K562 (cell line): ENCODE data around the gene AGAP3. TPM values are rescaled to one million over a fixed set of nuclear protein-coding genes. Genes with fewer than 3 reads are reported as not detected.

Source experiments
- ATAC-seq: fragments of 200-7000 bp; cut with Tn5 transposase; 3 replicates; pipeline ENCODE4 v1.9.1; 2020; ENCODE audit warnings: moderate library complexity
- BruUV-seq: library from RNA; stranded (reverse); fragments of 400-500 nt; replicated peaks from 2 replicates; lab custom pipeline; 2021; lab: Mats Ljungman, UMichigan
- CTCF ChIA-PET: fragments of 300-600 bp; formaldehyde crosslinking; extraction: SDS; loops from one replicate; lab custom pipeline; 2021; ENCODE audit warnings: low intra/inter-chr PET ratio; lab: Yijun Ruan, JAX
- POLR2A ChIA-PET: fragments of 300-600, 350-650 bp; sonication (Branson Sonifier 250); formaldehyde crosslinking; extraction: SDS; loops from one replicate; lab custom pipeline; 2021; ENCODE audit warnings: antibody characterized with exemption, inconsistent platforms; lab: Yijun Ruan, JAX
- DNase-seq, 4 experiments: peaks; one replicate each; pipeline versions ENCODE4 v3.0.0 to v3.0.0-alpha.2; 2011 to 2018; ENCODE audit warnings: low spot score in 3 of 4, mixed read lengths in 3 of 4; ENCODE audit errors: extremely low read depth in 1 of 4
- FAIRE-seq: peaks from 2 replicates; lab custom pipeline; 2011; peaks lifted over from hg19 to GRCh38; lab: Jason Lieb, UNC
- H2AFZ ChIP-seq: 2 replicates; pipeline ENCODE4 v1.6.0; 2011; ENCODE audit warnings: low read depth, low read length, control low read depth, inconsistent platforms
- H3K27ac ChIP-seq: fragments of 200-600 bp; 3 replicates; pipeline ENCODE4 v1.8.0; 2011; ENCODE audit warnings: low read depth, mild to moderate bottlenecking, control low read depth, inconsistent platforms, low read length, moderate library complexity, mixed read lengths; ENCODE audit errors: extremely low read depth
- H3K27me3 ChIP-seq, 2 experiments: fragments of 300-600 bp in 1 of 2; 2 replicates in 1 of 2; 3 replicates in 1 of 2; pipeline versions ENCODE4 v1.6.0 to v1.8.0; 2011; ENCODE audit warnings: inconsistent platforms in 2 of 2, low read length in 2 of 2, mild to moderate bottlenecking in 1 of 2, mixed read lengths in 1 of 2, moderate library complexity in 1 of 2; ENCODE audit not compliant: control insufficient read depth in 2 of 2, insufficient read depth in 2 of 2
- H3K36me3 ChIP-seq: fragments of 300-600 bp; 3 replicates; pipeline ENCODE4 v1.8.0; 2011; ENCODE audit warnings: mild to moderate bottlenecking, low read length, inconsistent platforms; ENCODE audit not compliant: control insufficient read depth, insufficient read depth
- H3K4me1 ChIP-seq, 2 experiments: fragments of 200-600 bp in 1 of 2; replicated peaks in 1 of 2; 2 replicates in 1 of 2; 3 replicates in 1 of 2; pipeline versions ENCODE4 v1.5.1 to v1.8.0; 2011; ENCODE audit warnings: inconsistent platforms in 2 of 2, low read length in 2 of 2, mild to moderate bottlenecking in 1 of 2, mixed read lengths in 1 of 2, moderate library complexity in 1 of 2; ENCODE audit not compliant: control insufficient read depth in 2 of 2, insufficient read depth in 2 of 2
- H3K4me2 ChIP-seq: 2 replicates; pipeline ENCODE4 v1.6.1; 2011; ENCODE audit warnings: low read length, control low read depth, inconsistent platforms, mixed read lengths; ENCODE audit not compliant: insufficient read depth
- H3K4me3 ChIP-seq: fragments of 200-600 bp; sonication (generic), shearing (Covaris generic); 2 replicates; pipeline ENCODE4 v1.5.1; 2016; ENCODE audit warnings: control low read depth, inconsistent platforms
- H3K79me2 ChIP-seq: fragments of 200-600 bp; 3 replicates; pipeline ENCODE4 v1.8.0; 2011; ENCODE audit warnings: low read length, inconsistent platforms; ENCODE audit not compliant: control insufficient read depth, insufficient read depth
- H3K9ac ChIP-seq, 2 experiments: 2 replicates each; pipeline versions ENCODE4 v1.6.0 to v1.6.1; 2011; ENCODE audit warnings: low read depth in 2 of 2, low read length in 2 of 2, control low read depth in 1 of 2, inconsistent platforms in 1 of 2, mild to moderate bottlenecking in 1 of 2, mixed read lengths in 1 of 2; ENCODE audit not compliant: insufficient read depth in 1 of 2
- H3K9me1 ChIP-seq: one replicate; pipeline ENCODE4 v1.6.0; 2011; ENCODE audit warnings: inconsistent platforms, mild to moderate bottlenecking, low read length, moderate library complexity; ENCODE audit not compliant: control insufficient read depth, insufficient read depth
- H3K9me3 ChIP-seq: replicated peaks from 2 replicates; pipeline ENCODE4 v1.5.1; 2011; ENCODE audit warnings: low read depth, low read length, inconsistent platforms; ENCODE audit not compliant: control insufficient read depth, insufficient read depth
- H4K20me1 ChIP-seq: replicated peaks from 2 replicates; pipeline ENCODE4 v1.6.1; 2011; ENCODE audit warnings: low read length, inconsistent platforms, mixed read lengths; ENCODE audit not compliant: control insufficient read depth, insufficient read depth
- BCOR ChIP-seq: fragments of 450-650 bp; IDR thresholded peaks from 2 replicates; pipeline ENCODE4 v1.6.1; 2016
- ETV6 ChIP-seq, 3 experiments: fragments of 150-350 bp in 1 of 3; sonication (generic) in 1 of 3; formaldehyde crosslinking in 1 of 3; IDR thresholded peaks; 2 replicates each; pipeline versions ENCODE4 v1.6.1 to v1.8.0; 2014 to 2022; ENCODE audit warnings: borderline replicate concordance in 2 of 3, low read depth in 2 of 3, antibody characterized with exemption in 1 of 3, low read length in 1 of 3, mild to moderate bottlenecking in 1 of 3, missing genetic modification reagents in 1 of 3
- MTF1 ChIP-seq: fragments of 250-450 bp; sonication (Bioruptor Pico); IDR thresholded peaks from 2 replicates; pipeline ENCODE4 v1.9.0; 2021; ENCODE audit warnings: moderate library complexity, mild to moderate bottlenecking, inconsistent platforms, borderline replicate concordance
- SAFB ChIP-seq: fragments of 200-400 bp; formaldehyde crosslinking; IDR thresholded peaks from 2 replicates; pipeline ENCODE4 v1.6.1; 2017; ENCODE audit warnings: low read depth, low read length, borderline replicate concordance
- SAP30 ChIP-seq: fragments of 200-600 bp; sonication (generic); IDR thresholded peaks from 2 replicates; pipeline ENCODE4 v1.6.1; 2012; ENCODE audit warnings: borderline replicate concordance, low read depth, mild to moderate bottlenecking, moderate library complexity, low read length, control low read depth, inconsistent platforms; ENCODE audit not compliant: insufficient read depth, poor library complexity, severe bottlenecking
- SRSF1 ChIP-seq: fragments of 200-400 bp; formaldehyde crosslinking; IDR thresholded peaks from 2 replicates; pipeline ENCODE4 v1.6.1; 2017; ENCODE audit warnings: mild to moderate bottlenecking, low read depth, low read length, moderate library complexity
- TARDBP ChIP-seq: fragments of 450-650 bp; IDR thresholded peaks from 2 replicates; pipeline ENCODE4 v1.6.1; 2016
- YY1 ChIP-seq, 3 experiments: IDR thresholded peaks; 2 replicates each; pipeline ENCODE4 v1.6.1; 2011; ENCODE audit warnings: low read length in 2 of 3, mild to moderate bottlenecking in 2 of 3, moderate library complexity in 2 of 3, borderline replicate concordance in 1 of 3, control low read depth in 1 of 3, low read depth in 1 of 3; ENCODE audit not compliant: insufficient read depth in 3 of 3, insufficient replicate concordance in 2 of 3, control insufficient read depth in 1 of 3, insufficient read length in 1 of 3; ENCODE audit errors: extremely low read depth in 1 of 3
- ZNF140 ChIP-seq: fragments of 250-450 bp; sonication (Bioruptor Pico); IDR thresholded peaks from 2 replicates; pipeline ENCODE4 v1.8.0; 2021; ENCODE audit warnings: moderate library complexity, mild to moderate bottlenecking, inconsistent platforms
- ZNF175 ChIP-seq: fragments of 200-800 bp; sonication (Bioruptor generic); IDR thresholded peaks from 2 replicates; pipeline ENCODE4 v1.6.1; 2016; ENCODE audit warnings: low read depth, mild to moderate bottlenecking, missing genetic modification characterization, missing compliant biosample characterization
- ZNF197 ChIP-seq: fragments of 200-800 bp; sonication (Bioruptor generic); IDR thresholded peaks from 2 replicates; pipeline ENCODE4 v1.6.1; 2016; ENCODE audit warnings: low read depth, missing genetic modification characterization, missing compliant biosample characterization
- ZNF274 ChIP-seq: IDR thresholded peaks from 2 replicates; pipeline ENCODE4 v1.6.1; 2011; ENCODE audit warnings: low read depth, mild to moderate bottlenecking, low read length, moderate library complexity, borderline replicate concordance
- ZSCAN29 ChIP-seq: fragments of 450-650 bp; IDR thresholded peaks from 2 replicates; pipeline ENCODE4 v1.6.1; 2017
- WGBS: fragments of 100-300 bp; shearing (Covaris generic); methylation state at CpG from one replicate; pipeline ENCODE4 v1.1.6; 2016; ENCODE audit warnings: low coverage, mixed read lengths; ENCODE audit not compliant: insufficient coverage; ENCODE audit errors: missing lambda C conversion rate; 5-methylcytosine and 5-hydroxymethylcytosine counted together
- in situ Hi-C: fragments of 300-500 bp; cut with MboI; formaldehyde crosslinking; loops from 4 replicates; pipeline ENCODE4 v1.15.0; 2018; ENCODE audit warnings: inconsistent platforms, mixed read lengths
- intact Hi-C: fragments of 100-400 bp; cut with micrococcal nuclease; formaldehyde crosslinking; loops from 2 replicates; pipeline ENCODE4 v1.14.2; 2022
- polyA plus RNA-seq, 8 experiments: library from polyadenylated mRNA; depleted of rRNA in 4 of 8; stranded (reverse) in 5 of 8; unstranded in 3 of 8; fragments of >200 nt; fragmentation: Nextera tagmentation in 2 of 8; fragmentation: Illumina TruSeq in 1 of 8; extraction: Ambion mirVana in 2 of 8; extraction: Trizol in 1 of 8; gene quantifications; 2 replicates each; pipeline versions ENCODE4 v1.2.1 to v1.2.3, GENCODE V29; 2011 to 2014; ENCODE audit warnings: inconsistent platforms in 1 of 8, missing spikeins in 1 of 8
- total RNA-seq, 7 experiments: library from RNA; depleted of rRNA in 6 of 7; stranded (reverse); fragments of >200 nt in 6 of 7; fragmentation: Illumina TruSeq in 2 of 7; extraction: Trizol in 2 of 7; gene quantifications; 2 replicates each; pipeline versions ENCODE4 v1.2.1 to v1.2.3, GENCODE V29; 2011 to 2021; ENCODE audit warnings: low replicate concordance in 1 of 7
- TF ChIP-seq, protein P1 (sequence below), 2 experiments: IDR thresholded peaks; 2 replicates each; pipeline ENCODE4 v1.6.1; 2011; ENCODE audit warnings: borderline replicate concordance in 1 of 2, control low read depth in 1 of 2, low read depth in 1 of 2, low read length in 1 of 2, mild to moderate bottlenecking in 1 of 2, mixed read lengths in 1 of 2, moderate library complexity in 1 of 2; ENCODE audit not compliant: insufficient read depth in 1 of 2, insufficient read length in 1 of 2, poor library complexity in 1 of 2, severe bottlenecking in 1 of 2; ENCODE audit errors: extremely low read depth in 1 of 2
- TF ChIP-seq, protein P2 (sequence below): fragments of 450-650 bp; formaldehyde crosslinking; IDR thresholded peaks from 2 replicates; pipeline ENCODE4 v1.4.0; 2022; ENCODE audit warnings: missing genetic modification characterization

Gene AGAP3
- total and polyA plus RNA-seq, 9 of the 15 experiments (the other 6 are each of a cell fraction or from before 2014, with no cell fraction given), result 3.4 to 208 (median 62.2) TPM

DNA sequence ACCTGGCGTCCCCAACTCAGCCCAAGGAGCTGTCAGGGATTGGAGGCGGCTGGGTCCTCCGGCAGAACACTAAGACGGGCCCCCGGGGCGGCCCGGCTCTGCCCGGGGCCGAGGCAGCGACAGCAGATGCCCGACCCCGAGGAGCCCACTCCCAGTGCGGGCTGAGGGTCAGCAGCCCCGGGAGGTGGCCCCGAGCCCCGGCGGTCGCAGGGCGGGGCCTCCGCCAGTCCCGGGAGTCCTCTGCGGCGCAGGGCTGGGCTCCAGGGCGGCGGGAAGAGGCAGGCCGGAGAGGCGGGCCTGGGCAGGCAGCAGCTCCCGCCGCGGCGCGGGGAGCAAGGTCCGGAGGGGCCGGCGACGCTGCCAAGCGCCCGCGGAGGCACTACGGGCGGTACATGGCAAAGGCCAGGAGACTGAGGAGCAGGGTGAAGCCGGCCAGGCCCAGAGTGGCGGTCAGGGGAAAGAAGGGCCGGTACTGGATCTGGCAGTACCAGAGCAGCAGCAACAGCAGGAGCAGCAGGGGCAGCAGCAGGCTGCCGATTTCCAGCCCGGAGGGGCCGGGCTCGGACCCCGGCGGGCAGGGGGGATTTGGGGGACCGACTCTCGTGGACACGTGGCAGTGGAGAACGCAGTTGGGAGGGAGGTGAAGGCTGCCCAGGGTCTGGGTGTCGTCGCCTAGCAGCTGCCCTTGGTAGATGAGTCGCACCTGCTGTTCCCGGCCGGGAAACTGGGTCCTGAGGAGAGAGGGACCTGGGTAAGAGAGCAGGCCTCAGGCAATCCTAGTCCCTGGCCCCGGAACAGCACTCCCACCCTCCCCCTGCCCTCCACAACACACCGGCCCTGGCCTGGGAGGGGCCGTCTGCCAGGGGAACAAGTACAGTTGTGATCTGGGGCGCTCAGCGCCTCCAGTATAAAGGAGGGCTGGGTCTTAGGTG lies 4.8 kb upstream of the AGAP3 start:
- peaks cover 52 to 85% of the 10 kb centered on the region in 2 experiments for H3K4me1 ChIP-seq
- under 1% methylated on average over 64 of the region's 64 CpGs for WGBS
- peaks cover 5% of the 10 kb centered on the region for H4K20me1 ChIP-seq
- H3K4me3 ChIP-seq, result peak overlapping the region; percentile 89
- BruUV-seq, result TSS peak; percentile 55
- peak overlapping the region; percentile 94 to 97 for H3K9ac ChIP-seq
- ChIA-PET POLR2A (interaction anchor here (0.6 to 3.5 kb wide), 16 partner anchors 10 to 713 kb away, joined by 3 to 24 read pairs (median 6); partner anchors contain the start of genes ABCB8, REPIN1 and SLC4A2), CTCF (no interaction called here)
- FAIRE-seq (no peak), ATAC-seq (peak; percentile 50), DNase-seq (peak in 3 of 4 experiments; percentile 54 to 72 (median 59))
- H3K4me2 ChIP-seq, result peak overlapping the region; percentile 97
- H3K36me3 ChIP-seq, result peaks cover 43% of the 10 kb centered on the region
- H3K79me2 ChIP-seq, result peaks cover 50% of the 10 kb centered on the region
- H3K9me3 ChIP-seq, result no peaks in the 10 kb centered on the region
- H3K9me1 ChIP-seq, result no peaks in the 10 kb centered on the region
- no peaks in the 10 kb centered on the region for H3K27me3 ChIP-seq
- intact Hi-C loops (loop anchor here (10.0 kb wide), 1 partner anchor 767 kb away; no protein-coding TSS in a partner anchor), in situ Hi-C loops (no loop called here)
- H2AFZ ChIP-seq, result peak overlapping the region; percentile 23; the same call in 1 of the 2 replicates
- H3K27ac ChIP-seq, result peak overlapping the region; percentile 94
- TF ChIP-seq YY1 (IDR thresholded peaks at IDR 0.05; ENCODE audit: borderline replicate concordance in 1 of 3, control insufficient read depth in 1 of 3, extremely low read depth in 1 of 3, insufficient read depth in 3 of 3, insufficient read length in 1 of 3, insufficient replicate concordance in 2 of 3, low read depth in 1 of 3, low read length in 2 of 3) (peak in 1 of 3 experiments; percentile 28), TARDBP (peak; percentile 12; the same call in 1 of the 2 replicates), ZNF274 (peak; percentile 34; the same call in 1 of the 2 replicates), ZNF140 (CRISPR knock-in tag) (no peak), BCOR (0 out of 2 replicates have a peak, but pooled peaks have one; percentile 11), ETV6 (IDR thresholded peaks at IDR 0.05; ENCODE audit: borderline replicate concordance in 1 of 2, low read depth in 2 of 2, low read length in 1 of 2) (no peak), ETV6 (CRISPR knock-in tag; IDR thresholded peaks at IDR 0.05; ENCODE audit: borderline replicate concordance) (no peak), ZNF175 (CRISPR knock-in tag) (peak; percentile 36; the same call in 1 of the 2 replicates), MTF1 (CRISPR knock-in tag) (no peak), SAP30 (peak; percentile 58), SAFB (0 out of 2 replicates have a peak, but pooled peaks have one; percentile 58), SRSF1 (no peak), ZSCAN29 (no peak), ZNF197 (CRISPR knock-in tag) (peak; percentile 53)
- TF ChIP-seq, protein P1, sequence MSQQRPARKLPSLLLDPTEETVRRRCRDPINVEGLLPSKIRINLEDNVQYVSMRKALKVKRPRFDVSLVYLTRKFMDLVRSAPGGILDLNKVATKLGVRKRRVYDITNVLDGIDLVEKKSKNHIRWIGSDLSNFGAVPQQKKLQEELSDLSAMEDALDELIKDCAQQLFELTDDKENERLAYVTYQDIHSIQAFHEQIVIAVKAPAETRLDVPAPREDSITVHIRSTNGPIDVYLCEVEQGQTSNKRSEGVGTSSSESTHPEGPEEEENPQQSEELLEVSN (IDR thresholded peaks at IDR 0.05; ENCODE audit: borderline replicate concordance in 1 of 2, extremely low read depth in 1 of 2, insufficient read depth in 1 of 2, insufficient read length in 1 of 2, low read depth in 1 of 2, low read length in 1 of 2, poor library complexity in 1 of 2, severe bottlenecking in 1 of 2), result peak in 1 of 2 experiments; percentile 56
- TF ChIP-seq, protein P2, sequence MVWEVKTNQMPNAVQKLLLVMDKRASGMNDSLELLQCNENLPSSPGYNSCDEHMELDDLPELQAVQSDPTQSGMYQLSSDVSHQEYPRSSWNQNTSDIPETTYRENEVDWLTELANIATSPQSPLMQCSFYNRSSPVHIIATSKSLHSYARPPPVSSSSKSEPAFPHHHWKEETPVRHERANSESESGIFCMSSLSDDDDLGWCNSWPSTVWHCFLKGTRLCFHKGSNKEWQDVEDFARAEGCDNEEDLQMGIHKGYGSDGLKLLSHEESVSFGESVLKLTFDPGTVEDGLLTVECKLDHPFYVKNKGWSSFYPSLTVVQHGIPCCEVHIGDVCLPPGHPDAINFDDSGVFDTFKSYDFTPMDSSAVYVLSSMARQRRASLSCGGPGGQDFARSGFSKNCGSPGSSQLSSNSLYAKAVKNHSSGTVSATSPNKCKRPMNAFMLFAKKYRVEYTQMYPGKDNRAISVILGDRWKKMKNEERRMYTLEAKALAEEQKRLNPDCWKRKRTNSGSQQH (CRISPR knock-in tag), result 0 out of 2 replicates have a peak, but pooled peaks have one; percentile 47
